ENCODE results near the gene RRM1.

DNA sequence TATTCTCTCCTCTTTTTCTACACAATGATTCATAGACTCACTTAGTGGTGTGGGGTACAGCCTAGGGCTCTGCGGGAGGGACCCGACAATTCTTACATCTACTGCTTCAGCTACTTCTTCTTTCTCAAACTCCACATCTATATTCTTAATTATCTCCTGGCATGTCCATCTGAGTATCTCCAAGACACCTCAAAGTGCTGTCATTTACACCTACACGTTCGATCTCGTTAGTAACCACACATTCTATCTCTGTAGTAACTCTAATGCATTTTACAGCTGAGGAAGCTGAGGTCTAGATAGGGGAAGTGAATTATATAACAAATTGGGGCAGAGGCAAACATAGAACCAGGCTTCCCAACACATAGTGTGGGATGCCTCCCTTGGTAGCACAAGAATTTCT, 27.7 kb upstream of the RRM1 start:
- TF ChIP-seq, protein P1, sequence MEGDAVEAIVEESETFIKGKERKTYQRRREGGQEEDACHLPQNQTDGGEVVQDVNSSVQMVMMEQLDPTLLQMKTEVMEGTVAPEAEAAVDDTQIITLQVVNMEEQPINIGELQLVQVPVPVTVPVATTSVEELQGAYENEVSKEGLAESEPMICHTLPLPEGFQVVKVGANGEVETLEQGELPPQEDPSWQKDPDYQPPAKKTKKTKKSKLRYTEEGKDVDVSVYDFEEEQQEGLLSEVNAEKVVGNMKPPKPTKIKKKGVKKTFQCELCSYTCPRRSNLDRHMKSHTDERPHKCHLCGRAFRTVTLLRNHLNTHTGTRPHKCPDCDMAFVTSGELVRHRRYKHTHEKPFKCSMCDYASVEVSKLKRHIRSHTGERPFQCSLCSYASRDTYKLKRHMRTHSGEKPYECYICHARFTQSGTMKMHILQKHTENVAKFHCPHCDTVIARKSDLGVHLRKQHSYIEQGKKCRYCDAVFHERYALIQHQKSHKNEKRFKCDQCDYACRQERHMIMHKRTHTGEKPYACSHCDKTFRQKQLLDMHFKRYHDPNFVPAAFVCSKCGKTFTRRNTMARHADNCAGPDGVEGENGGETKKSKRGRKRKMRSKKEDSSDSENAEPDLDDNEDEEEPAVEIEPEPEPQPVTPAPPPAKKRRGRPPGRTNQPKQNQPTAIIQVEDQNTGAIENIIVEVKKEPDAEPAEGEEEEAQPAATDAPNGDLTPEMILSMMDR (optimal IDR thresholded peaks at IDR 0.05 in 1 of 3, IDR thresholded peaks at IDR 0.05 in 1 of 3, conservative IDR thresholded peaks at IDR 0.05 in 1 of 3; ENCODE audit: extremely low read depth in 1 of 3, insufficient read depth in 2 of 3, low read length in 3 of 3), result no peak
- TF ChIP-seq EZH2 (IDR thresholded peaks at IDR 0.05; ENCODE audit: low read length), result no peak

Data from keratinocyte (primary cell).